ENCODE measurements around the gene LENG8. TPM values are rescaled to one million over a fixed set of nuclear protein-coding genes. Genes with fewer than 3 reads are reported as not detected.

Gene LENG8
- polyA plus RNA-seq, 3 donors: 3.6 to 341 (median 5.8) TPM

DNA sequence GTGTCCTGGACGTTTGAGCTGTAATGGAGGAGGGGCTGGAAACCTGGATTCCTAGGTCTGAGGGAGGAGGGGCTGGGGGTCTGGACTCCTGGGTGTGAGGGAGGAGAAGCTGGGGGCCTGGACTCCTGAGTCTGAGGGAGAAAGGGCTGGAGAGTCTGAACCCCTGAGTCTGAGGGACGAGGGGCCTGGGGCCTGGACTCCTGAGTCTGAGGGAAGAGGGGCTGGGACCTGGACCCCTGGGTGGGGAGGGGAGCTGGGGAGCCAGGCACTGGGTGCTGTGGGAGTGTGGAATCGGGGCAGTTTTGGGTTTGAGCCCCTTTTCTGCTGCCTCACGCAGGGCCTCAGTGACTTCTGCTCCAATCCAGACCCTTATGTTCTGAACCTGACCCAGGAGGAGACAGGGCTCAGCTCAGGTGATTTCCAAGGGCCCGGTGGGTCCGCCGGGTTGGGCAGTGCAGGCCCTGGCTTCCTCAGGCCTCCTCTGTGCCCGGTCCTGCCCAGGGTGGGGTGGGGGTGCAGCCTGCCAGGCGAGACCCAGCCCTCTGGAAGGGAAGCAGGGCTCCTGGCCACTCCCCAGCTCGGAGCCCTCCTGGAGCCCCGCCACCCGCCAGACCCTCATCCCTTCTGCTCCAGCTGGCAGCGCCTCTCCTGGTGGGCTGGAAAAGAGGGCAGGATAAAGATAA is 19.3 kb upstream of the LENG8 start:
- Histone ChIP-seq H3K36me3 (replicated peaks in 1 of 2; ENCODE audit: control insufficient read depth in 1 of 2, insufficient read depth in 2 of 2, low read length in 2 of 2) (no peaks in the 10 kb centered on the region), H3K4me3 (replicated peaks in 1 of 3; ENCODE audit: low read depth in 2 of 3, low read length in 3 of 3) (no peak overlapping the region), H3K9me3 (replicated peaks in 1 of 2; ENCODE audit: control insufficient read depth in 1 of 2, insufficient read depth in 1 of 2, low read length in 2 of 2) (no peaks in the 10 kb centered on the region), H4K20me1 (ENCODE audit: insufficient read depth, low read length) (peaks cover 12% of the 10 kb centered on the region), H3K4me2 (replicated peaks; ENCODE audit: extremely low read depth, low read length, poor library complexity, severe bottlenecking) (no peak overlapping the region), H3K9ac (ENCODE audit: insufficient read depth, low read length, poor library complexity, severe bottlenecking) (no peak overlapping the region), H3K4me1 (ENCODE audit: control insufficient read depth in 1 of 2, insufficient read depth in 2 of 2, low read length in 2 of 2) (peaks cover 3 to 10% of the 10 kb centered on the region in 2 donors), H3K27ac (ENCODE audit: low read depth in 1 of 2, low read length in 2 of 2) (no peak overlapping the region), H3K79me2 (ENCODE audit: insufficient read depth, low read length) (no peaks in the 10 kb centered on the region), H2AFZ (ENCODE audit: insufficient read depth, low read depth, low read length, poor library complexity, severe bottlenecking) (no peak overlapping the region), H3K27me3 (ENCODE audit: control insufficient read depth in 2 of 2, insufficient read depth in 2 of 2, low read length in 2 of 2) (peaks cover 2 to 48% of the 10 kb centered on the region in 2 donors)
- Mint-ChIP-seq H3K36me3 (no peaks in the 10 kb centered on the region), H3K9me3 (peaks cover 0 to 4% (median 0%) of the 10 kb centered on the region in 7 donors), H3K4me1 (peaks cover 4% of the 10 kb centered on the region), H3K27ac (peak overlapping the region in 1 of 7 donors; percentile 49), H3K4me3 (peak overlapping the region in 1 of 2 donors; percentile 57), H3K27me3 (ENCODE audit: low read depth in 3 of 3) (peaks cover 42 to 71% (median 68%) of the 10 kb centered on the region in 3 donors)
- WGBS (ENCODE audit: insufficient coverage): 58% methylated on average over 5 of the region's 13 CpGs
- TF ChIP-seq, protein P1, sequence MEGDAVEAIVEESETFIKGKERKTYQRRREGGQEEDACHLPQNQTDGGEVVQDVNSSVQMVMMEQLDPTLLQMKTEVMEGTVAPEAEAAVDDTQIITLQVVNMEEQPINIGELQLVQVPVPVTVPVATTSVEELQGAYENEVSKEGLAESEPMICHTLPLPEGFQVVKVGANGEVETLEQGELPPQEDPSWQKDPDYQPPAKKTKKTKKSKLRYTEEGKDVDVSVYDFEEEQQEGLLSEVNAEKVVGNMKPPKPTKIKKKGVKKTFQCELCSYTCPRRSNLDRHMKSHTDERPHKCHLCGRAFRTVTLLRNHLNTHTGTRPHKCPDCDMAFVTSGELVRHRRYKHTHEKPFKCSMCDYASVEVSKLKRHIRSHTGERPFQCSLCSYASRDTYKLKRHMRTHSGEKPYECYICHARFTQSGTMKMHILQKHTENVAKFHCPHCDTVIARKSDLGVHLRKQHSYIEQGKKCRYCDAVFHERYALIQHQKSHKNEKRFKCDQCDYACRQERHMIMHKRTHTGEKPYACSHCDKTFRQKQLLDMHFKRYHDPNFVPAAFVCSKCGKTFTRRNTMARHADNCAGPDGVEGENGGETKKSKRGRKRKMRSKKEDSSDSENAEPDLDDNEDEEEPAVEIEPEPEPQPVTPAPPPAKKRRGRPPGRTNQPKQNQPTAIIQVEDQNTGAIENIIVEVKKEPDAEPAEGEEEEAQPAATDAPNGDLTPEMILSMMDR (IDR thresholded peaks at IDR 0.05): no peak
- no peak for DNase-seq
- intact Hi-C loops (cut with micrococcal nuclease): no loop called here

DNA sequence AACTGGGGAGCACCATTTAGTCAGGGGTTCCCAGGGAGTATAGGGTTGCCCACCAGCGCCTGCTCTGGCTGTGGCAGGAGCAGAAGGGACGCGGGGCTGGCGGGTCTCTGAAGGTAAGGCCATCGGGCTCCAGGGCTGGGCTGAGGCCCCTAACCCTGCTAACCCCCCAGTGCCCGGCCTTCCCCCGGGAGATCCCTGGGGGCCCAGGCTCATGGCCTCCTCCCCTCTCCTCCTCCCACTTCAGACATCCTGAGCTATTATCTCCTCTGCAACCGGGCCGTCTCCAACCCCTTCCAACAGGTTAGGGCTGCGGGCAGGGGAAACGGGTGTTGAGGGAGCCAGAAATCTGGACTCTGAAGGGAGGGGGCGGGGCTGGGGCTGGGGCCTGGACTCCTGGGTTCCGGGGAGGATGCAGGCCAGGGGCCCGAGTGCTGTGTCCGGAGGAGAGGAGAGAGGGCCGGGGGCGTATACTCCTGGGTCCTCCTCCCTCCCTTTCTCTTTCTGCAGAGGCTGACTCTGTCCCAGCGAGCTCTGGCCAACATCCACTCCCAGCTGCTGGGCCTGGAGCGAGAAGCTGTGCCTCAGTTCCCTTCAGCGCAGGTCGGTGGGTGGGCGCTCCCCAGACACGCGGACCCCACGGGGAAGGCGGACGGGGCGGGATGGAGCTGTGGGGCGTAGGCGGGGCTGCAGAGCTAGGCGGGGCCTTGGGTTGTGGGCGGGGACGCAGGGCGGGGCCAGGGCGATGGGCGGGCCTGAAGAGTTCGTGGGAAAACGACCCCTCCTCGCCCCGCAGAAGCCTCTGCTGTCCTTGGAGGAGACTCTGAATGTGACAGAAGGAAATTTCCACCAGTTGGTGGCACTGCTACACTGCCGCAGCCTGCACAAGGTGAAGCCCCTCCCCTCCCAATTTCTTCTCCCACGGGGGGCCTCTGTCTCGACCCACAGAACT is 18.4 kb upstream of the LENG8 start:
- Mint-ChIP-seq H3K4me3 (peak overlapping the region; percentile 51 to 81), H3K27ac (peak overlapping the region in 1 of 7 donors; percentile 78), H3K27me3 (ENCODE audit: low read depth in 3 of 3) (peaks cover 42 to 73% (median 62%) of the 10 kb centered on the region in 3 donors), H3K36me3 (no peaks in the 10 kb centered on the region), H3K9me3 (peaks cover 0 to 4% (median 0%) of the 10 kb centered on the region in 7 donors), H3K4me1 (peaks cover 7% of the 10 kb centered on the region)
- H3K36me3 ChIP-seq (replicated peaks in 1 of 2; ENCODE audit: control insufficient read depth in 1 of 2, insufficient read depth in 2 of 2, low read length in 2 of 2): no peaks in the 10 kb centered on the region
- no peaks in the 10 kb centered on the region for H3K9me3 ChIP-seq (replicated peaks in 1 of 2; ENCODE audit: control insufficient read depth in 1 of 2, insufficient read depth in 1 of 2, low read length in 2 of 2)
- peaks cover 2 to 48% of the 10 kb centered on the region in 2 donors for H3K27me3 ChIP-seq (ENCODE audit: control insufficient read depth in 2 of 2, insufficient read depth in 2 of 2, low read length in 2 of 2)
- WGBS (ENCODE audit: insufficient coverage): 7% methylated on average over 28 of the region's 43 CpGs
- no peaks in the 10 kb centered on the region for H3K79me2 ChIP-seq (ENCODE audit: insufficient read depth, low read length)
- TF ChIP-seq, protein P1 (IDR thresholded peaks at IDR 0.05): no peak
- DNase-seq: no peak
- H2AFZ ChIP-seq (ENCODE audit: insufficient read depth, low read depth, low read length, poor library complexity, severe bottlenecking): no peak overlapping the region
- peak overlapping the region; percentile 74 for H3K4me2 ChIP-seq (replicated peaks; ENCODE audit: extremely low read depth, low read length, poor library complexity, severe bottlenecking)
- H3K9ac ChIP-seq (ENCODE audit: insufficient read depth, low read length, poor library complexity, severe bottlenecking): no peak overlapping the region
- intact Hi-C loops (cut with micrococcal nuclease): no loop called here
- peaks cover 12% of the 10 kb centered on the region for H4K20me1 ChIP-seq (ENCODE audit: insufficient read depth, low read length)
- H3K4me1 ChIP-seq (ENCODE audit: control insufficient read depth in 1 of 2, insufficient read depth in 2 of 2, low read length in 2 of 2): peaks cover 3 to 16% of the 10 kb centered on the region in 2 donors
- no peak overlapping the region for H3K27ac ChIP-seq (ENCODE audit: low read depth in 1 of 2, low read length in 2 of 2)
- peak overlapping the region in 1 of 3 experiments; percentile 58 for H3K4me3 ChIP-seq (replicated peaks in 1 of 3; ENCODE audit: low read depth in 2 of 3, low read length in 3 of 3)

Data from CD14-positive monocyte (primary cell).